Cardiac fibroblast (primary cell): ENCODE measurements around the gene BOC.

Experiments used
- DNase-seq, 2 donors: peaks; one replicate each; pipeline versions ENCODE4 v3.0.0 to v3.0.0-alpha.2; 2010; ENCODE audit warnings: low read depth in 2 of 2
- H3K4me3 ChIP-seq, 2 donors: replicated peaks in 1 of 2; 1 replicate in 1 of 2; 2 replicates in 1 of 2; pipeline ENCODE4 v1.5.1; 2011; ENCODE audit warnings: low read depth in 2 of 2, low read length in 2 of 2, mild to moderate bottlenecking in 2 of 2, moderate library complexity in 1 of 2
- CTCF ChIP-seq: IDR thresholded peaks from one replicate; pipeline ENCODE4 v1.5.1; 2011; ENCODE audit warnings: low read depth, mild to moderate bottlenecking, low read length, inconsistent platforms

The BOC gene

GRCh38 chr3:113216393-113216792 lies 5.0 kb downstream of the BOC start:
- TF ChIP-seq CTCF: no peak
- no peak overlapping the region for H3K4me3 ChIP-seq
- no peak for DNase-seq

GRCh38 chr3:113218011-113218680 lies 6.8 kb downstream of the BOC start:
- no peak for TF ChIP-seq CTCF
- no peak for DNase-seq
- H3K4me3 ChIP-seq: no peak overlapping the region

GRCh38 chr3:113218681-113219045 lies 7.3 kb downstream of the BOC start:
- no peak overlapping the region for H3K4me3 ChIP-seq
- TF ChIP-seq CTCF: no peak
- no peak for DNase-seq

GRCh38 chr3:113219605-113220300 lies 8.4 kb downstream of the BOC start:
- no peak overlapping the region for H3K4me3 ChIP-seq
- no peak for TF ChIP-seq CTCF
- no peak for DNase-seq

GRCh38 chr3:113220721-113221120 lies 9.4 kb downstream of the BOC start:
- H3K4me3 ChIP-seq: no peak overlapping the region
- DNase-seq: no peak
- no peak for TF ChIP-seq CTCF

- no peak overlapping the region for H3K4me3 ChIP-seq
- no peak for DNase-seq
- no peak for TF ChIP-seq CTCF
Measured at GRCh38 chr3:113221721-113222257, 10.4 kb downstream of the BOC start.
